ENCODE results near the gene ASIC4. TPM values are rescaled to one million over a fixed set of nuclear protein-coding genes. Genes with fewer than 3 reads are reported as not detected.

Gene ASIC4
- total RNA-seq, 1 donor from 2014 or later, result 0.15 TPM

DNA sequence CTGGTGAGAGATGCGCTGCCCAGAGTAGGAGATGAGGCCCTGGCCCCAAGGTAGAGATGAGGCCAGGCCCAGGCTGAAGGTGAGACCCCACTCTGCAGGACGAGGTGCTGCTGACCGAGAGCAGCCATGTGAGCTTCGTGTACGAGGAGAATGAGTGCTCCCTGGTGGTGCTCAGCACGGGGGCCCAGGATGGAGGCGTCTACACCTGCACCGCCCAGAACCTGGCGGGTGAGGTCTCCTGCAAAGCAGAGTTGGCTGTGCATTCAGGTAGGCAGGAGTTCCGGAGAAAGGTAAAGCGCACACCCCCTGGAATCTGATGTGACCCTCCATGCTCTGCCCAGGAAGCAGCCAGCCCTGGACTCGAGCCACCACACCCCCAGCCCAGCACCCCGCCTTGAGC is 37.1 kb upstream of the ASIC4 start:
- DNase-seq (ENCODE audit: low spot score), result no peak
- Mint-ChIP-seq H3K27me3 (ENCODE audit: low read depth) (peaks cover 2% of the 10 kb centered on the region), H3K9me3 (ENCODE audit: low read depth) (no peaks in the 10 kb centered on the region), H3K27ac (ENCODE audit: unreplicated experiment) (no peak overlapping the region), H3K36me3 (ENCODE audit: low read depth) (peaks cover 35% of the 10 kb centered on the region), H3K4me1 (ENCODE audit: low read depth) (peaks cover 17% of the 10 kb centered on the region), H3K4me3 (ENCODE audit: unreplicated experiment) (no peak overlapping the region)
- TF ChIP-seq, protein P1, sequence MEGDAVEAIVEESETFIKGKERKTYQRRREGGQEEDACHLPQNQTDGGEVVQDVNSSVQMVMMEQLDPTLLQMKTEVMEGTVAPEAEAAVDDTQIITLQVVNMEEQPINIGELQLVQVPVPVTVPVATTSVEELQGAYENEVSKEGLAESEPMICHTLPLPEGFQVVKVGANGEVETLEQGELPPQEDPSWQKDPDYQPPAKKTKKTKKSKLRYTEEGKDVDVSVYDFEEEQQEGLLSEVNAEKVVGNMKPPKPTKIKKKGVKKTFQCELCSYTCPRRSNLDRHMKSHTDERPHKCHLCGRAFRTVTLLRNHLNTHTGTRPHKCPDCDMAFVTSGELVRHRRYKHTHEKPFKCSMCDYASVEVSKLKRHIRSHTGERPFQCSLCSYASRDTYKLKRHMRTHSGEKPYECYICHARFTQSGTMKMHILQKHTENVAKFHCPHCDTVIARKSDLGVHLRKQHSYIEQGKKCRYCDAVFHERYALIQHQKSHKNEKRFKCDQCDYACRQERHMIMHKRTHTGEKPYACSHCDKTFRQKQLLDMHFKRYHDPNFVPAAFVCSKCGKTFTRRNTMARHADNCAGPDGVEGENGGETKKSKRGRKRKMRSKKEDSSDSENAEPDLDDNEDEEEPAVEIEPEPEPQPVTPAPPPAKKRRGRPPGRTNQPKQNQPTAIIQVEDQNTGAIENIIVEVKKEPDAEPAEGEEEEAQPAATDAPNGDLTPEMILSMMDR (IDR thresholded peaks at IDR 0.05), result no peak

DNA sequence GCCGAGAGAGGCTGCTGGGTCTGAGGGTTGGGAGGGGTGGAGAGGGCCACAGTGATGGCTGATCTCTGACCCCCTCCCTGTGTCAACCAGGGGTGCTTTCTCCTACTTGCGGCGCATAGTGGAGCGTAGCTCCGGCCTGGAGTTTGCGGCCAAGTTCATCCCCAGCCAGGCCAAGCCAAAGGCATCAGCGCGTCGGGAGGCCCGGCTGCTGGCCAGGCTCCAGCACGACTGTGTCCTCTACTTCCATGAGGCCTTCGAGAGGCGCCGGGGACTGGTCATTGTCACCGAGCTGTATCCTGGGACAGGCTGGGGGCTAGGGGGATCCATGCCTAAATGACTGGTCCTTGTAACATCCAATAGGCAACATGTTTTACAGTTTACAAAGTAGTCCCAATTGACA is 36.5 kb upstream of the ASIC4 start:
- H3K27me3 Mint-ChIP-seq (ENCODE audit: low read depth), result peaks cover 2% of the 10 kb centered on the region

DNA sequence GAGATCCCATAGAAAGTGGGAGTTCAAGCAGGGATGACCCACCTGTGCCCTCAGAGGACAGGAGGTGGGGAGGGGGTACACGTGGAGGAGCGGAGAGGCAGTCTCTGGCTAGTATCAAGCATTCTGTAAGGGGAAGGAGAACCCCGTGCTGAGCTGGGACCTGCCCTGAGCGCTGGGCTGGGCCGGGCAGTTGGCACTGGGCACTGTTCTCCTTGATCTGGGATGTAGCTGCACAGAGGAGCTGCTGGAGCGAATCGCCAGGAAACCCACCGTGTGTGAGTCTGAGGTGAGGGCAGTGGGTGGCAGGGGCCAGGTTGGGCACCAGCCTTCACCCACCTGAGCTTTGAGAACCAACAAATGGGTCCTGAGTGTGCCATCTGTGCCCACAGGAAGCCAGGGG is 35.4 kb upstream of the ASIC4 start:
- H3K36me3 Mint-ChIP-seq (ENCODE audit: low read depth), result peaks cover 35% of the 10 kb centered on the region
- no peak for DNase-seq (ENCODE audit: low spot score)
- H3K27ac Mint-ChIP-seq (ENCODE audit: unreplicated experiment), result no peak overlapping the region
- TF ChIP-seq, protein P1 (IDR thresholded peaks at IDR 0.05), result no peak
- peaks cover 2% of the 10 kb centered on the region for H3K27me3 Mint-ChIP-seq (ENCODE audit: low read depth)
- H3K9me3 Mint-ChIP-seq (ENCODE audit: low read depth), result no peaks in the 10 kb centered on the region
- peaks cover 18% of the 10 kb centered on the region for H3K4me1 Mint-ChIP-seq (ENCODE audit: low read depth)
- H3K4me3 Mint-ChIP-seq (ENCODE audit: unreplicated experiment), result no peak overlapping the region

More for the DNA sequence above, 36.5 kb upstream of the ASIC4 start:
- Mint-ChIP-seq H3K4me3 (ENCODE audit: unreplicated experiment) (no peak overlapping the region), H3K9me3 (ENCODE audit: low read depth) (no peaks in the 10 kb centered on the region), H3K36me3 (ENCODE audit: low read depth) (peaks cover 35% of the 10 kb centered on the region), H3K27ac (ENCODE audit: unreplicated experiment) (no peak overlapping the region), H3K4me1 (ENCODE audit: low read depth) (peaks cover 17% of the 10 kb centered on the region)
- DNase-seq (ENCODE audit: low spot score), result no peak
- TF ChIP-seq, protein P1 (IDR thresholded peaks at IDR 0.05), result no peak

DNA sequence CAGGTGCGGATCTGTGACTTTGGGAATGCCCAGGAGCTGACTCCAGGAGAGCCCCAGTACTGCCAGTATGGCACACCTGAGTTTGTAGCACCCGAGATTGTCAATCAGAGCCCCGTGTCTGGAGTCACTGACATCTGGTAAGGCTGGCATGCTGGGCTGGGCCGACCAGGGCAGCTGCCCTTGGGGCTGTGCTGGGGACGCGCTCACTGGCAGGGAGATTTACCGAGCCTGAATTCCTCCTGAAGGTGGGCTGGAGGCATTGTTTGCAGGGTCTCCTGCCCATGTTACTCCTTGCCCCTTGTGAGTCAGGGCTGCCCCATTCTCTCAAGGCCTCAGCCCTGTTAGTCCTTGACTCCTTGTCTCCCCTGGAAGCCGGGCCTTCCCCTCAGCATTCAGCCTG is 34.3 kb upstream of the ASIC4 start:
- peaks cover 21% of the 10 kb centered on the region for H3K4me1 Mint-ChIP-seq (ENCODE audit: low read depth)
- H3K27me3 Mint-ChIP-seq (ENCODE audit: low read depth), result peaks cover 2% of the 10 kb centered on the region
- H3K27ac Mint-ChIP-seq (ENCODE audit: unreplicated experiment), result no peak overlapping the region
- H3K36me3 Mint-ChIP-seq (ENCODE audit: low read depth), result peaks cover 35% of the 10 kb centered on the region
- no peak for DNase-seq (ENCODE audit: low spot score)
- H3K9me3 Mint-ChIP-seq (ENCODE audit: low read depth), result no peaks in the 10 kb centered on the region
- H3K4me3 Mint-ChIP-seq (ENCODE audit: unreplicated experiment), result no peak overlapping the region
- TF ChIP-seq, protein P1 (IDR thresholded peaks at IDR 0.05), result no peak

DNA sequence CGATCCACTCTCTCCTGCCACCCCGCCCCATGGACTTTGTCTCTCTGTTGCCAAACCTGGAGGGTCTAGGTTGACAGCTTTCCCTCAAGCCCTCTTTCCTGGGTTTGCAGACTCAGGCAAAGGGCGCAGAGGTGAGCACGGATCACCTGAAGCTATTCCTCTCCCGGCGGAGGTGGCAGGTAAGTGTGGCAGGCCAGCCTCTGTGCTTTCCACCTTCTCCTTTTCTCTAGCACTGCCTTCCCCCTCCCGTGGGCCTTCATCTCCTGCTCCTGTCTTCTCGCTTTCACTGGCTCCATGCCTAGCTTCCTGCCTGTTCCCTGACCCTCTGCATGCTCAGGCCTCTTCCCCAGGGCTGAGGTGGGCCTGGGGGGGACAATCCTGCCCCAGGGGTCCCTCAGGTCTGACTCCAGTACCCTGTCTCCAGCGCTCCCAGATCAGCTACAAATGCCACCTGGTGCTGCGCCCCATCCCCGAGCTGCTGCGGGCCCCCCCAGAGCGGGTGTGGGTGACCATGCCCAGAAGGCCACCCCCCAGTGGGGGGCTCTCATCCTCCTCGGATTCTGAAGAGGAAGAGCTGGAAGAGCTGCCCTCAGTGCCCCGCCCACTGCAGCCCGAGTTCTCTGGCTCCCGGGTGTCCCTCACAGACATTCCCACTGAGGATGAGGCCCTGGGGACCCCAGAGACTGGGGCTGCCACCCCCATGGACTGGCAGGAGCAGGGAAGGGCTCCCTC is 31.4 kb upstream of the ASIC4 start:
- Mint-ChIP-seq H3K27me3 (ENCODE audit: low read depth) (peaks cover 2% of the 10 kb centered on the region), H3K9me3 (ENCODE audit: low read depth) (no peaks in the 10 kb centered on the region), H3K4me3 (ENCODE audit: unreplicated experiment) (no peak overlapping the region), H3K4me1 (ENCODE audit: low read depth) (peaks cover 6% of the 10 kb centered on the region), H3K36me3 (ENCODE audit: low read depth) (peaks cover 27% of the 10 kb centered on the region), H3K27ac (ENCODE audit: unreplicated experiment) (no peak overlapping the region)
- no peak for DNase-seq (ENCODE audit: low spot score)
- TF ChIP-seq, protein P1 (IDR thresholded peaks at IDR 0.05), result no peak

Measured in chondrocyte (in vitro differentiated cells).